GF-D8 (cell line): ENCODE measurements around the gene CDK12.
"Not testable (repeated sequence)": the region's sequence is repeated elsewhere in the genome, so short reads cannot be mapped to it uniquely, and the experiment has no call there.

Experiments used
- DNase-seq: peaks from one replicate; lab custom pipeline; 2025; lab: John Stamatoyannopoulos, UW

CDK12 gene

DNA sequence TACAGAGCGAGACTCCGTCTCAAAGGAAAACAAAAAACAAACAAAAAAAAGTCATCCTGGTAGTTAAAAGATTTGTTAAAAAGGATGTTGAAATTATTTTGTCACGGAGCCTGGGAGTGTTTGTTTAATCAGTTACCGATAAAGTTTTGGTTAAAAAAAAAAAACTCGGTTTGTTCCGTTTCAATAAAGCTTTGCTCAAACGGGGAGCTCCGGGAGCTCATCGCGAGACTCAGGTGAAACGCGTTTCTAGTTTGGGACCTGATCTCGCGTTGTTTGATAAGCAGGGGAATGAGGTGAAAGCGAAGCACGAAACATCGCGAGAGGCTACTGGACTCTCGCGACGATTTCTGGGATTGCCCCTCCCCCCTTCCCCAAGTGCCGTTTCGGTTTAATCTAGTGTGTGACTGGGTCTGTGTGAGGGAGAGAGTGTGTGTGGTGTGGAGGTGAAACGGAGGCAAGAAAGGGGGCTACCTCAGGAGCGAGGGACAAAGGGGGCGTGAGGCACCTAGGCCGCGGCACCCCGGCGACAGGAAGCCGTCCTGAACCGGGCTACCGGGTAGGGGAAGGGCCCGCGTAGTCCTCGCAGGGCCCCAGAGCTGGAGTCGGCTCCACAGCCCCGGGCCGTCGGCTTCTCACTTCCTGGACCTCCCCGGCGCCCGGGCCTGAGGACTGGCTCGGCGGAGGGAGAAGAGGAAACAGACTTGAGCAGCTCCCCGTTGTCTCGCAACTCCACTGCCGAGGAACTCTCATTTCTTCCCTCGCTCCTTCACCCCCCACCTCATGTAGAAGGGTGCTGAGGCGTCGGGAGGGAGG, at the start of gene CDK12:
Gene CDK12, plus strand, starts transcription at position 374 of the 813 bp plus-strand sequence. CDS start 586 bp downstream, outside the sequence.
- DNase-seq: peak; percentile 97

GRCh38 chr17:39416141-39416540, 45.1 kb upstream of the CDK12 start:
- no peak for DNase-seq

DNA sequence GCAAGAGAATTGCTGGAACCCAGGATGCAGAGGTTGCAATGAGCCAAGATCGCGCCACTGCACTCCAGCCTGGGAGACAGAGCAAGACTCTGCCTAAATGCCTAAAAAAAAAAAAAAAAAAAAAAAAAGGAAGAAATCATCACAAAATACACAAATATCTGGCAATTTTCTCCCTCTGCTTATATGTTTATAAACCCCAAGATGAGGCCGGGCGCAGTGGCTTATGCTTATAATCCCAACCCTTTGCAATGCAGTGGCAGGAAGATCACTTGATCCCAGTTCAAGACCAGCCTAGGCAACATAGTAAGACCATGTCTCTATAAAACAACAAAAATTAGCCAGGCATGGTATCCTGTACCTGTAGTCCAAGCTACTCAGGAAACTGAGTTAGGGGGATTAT, 31.7 kb upstream of the CDK12 start:
- DNase-seq: no peak

GRCh38 chr17:39439868-39440267, 21.4 kb upstream of the CDK12 start:
- DNase-seq: not testable (repeated sequence)

DNA sequence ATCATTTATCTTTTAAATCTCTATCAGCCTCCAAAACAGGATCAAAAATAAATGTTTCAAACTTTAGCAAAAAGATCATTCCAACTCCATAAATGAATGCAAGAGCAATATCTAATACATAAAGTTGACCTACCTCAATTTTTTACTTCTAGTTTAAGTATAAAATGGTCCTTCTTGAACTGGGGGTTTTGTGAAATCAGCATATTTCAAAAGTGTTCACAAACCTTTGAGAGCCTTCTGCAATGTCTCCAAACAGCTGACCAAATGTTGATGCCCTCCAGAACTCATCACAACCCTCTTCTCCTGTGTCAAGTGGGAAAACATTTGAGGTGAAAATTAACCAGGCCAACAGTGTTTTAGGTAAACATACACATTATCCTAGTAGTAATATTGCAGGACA, 18.0 kb upstream of the CDK12 start:
- DNase-seq: no peak

GRCh38 chr17:39447561-39447960, 13.7 kb upstream of the CDK12 start:
- no peak for DNase-seq

DNA sequence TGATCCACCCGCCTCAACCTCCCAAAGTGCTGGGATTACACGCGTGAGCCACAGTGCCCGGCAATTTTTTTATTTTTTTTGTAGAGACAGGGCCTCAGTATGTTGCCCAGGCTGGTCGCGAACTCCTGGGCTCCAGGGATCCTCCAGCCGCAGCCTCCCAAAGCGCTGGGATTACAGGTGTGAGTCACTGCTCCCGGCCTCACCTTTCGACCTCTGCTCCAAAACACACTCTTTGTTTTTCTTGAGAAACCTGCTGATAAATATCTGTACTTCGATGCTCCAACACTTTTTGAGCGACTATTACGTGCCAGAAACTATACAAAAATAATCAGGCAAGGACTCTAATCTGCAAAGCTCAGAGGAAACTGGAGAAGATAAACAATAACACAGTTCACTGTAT, 11.2 kb upstream of the CDK12 start:
- DNase-seq: no peak

DNA sequence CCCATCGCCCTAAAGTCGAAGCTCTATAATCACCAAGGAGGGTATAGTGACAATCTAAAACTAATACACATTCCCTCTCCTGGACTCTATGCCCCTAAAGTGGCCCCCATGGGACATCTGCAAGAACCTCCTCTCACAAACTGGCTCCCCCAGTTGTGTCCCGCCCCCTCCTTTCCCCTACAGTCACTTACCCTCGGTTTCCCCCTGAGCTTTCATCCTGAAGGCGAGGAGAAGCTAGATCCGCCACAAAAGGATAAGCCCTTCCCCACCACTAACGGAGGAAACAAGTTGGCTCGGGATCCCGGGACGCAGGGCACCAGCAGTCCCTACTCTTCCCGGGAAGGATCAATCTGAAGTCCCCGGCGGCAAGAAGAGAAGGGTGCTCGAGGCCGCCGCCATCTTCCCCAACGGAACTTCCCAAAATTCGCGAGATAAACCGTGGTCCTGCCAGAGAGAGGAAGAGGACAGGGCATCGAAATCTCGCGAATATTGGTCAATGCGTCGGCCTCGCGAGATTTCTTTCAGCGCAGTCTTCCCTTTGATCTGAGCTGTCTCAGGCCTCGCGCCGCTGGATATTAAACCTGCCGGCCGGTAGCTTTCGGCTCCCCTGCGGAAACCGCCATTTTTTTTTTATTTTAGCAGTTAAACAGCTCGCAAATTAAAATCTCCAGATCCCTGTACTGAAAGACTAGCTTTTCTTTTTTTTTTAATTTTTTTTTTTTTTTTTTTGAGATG, 10.3 kb upstream of the CDK12 start, which contains the start of gene MED1:
Gene MED1, minus strand, starts transcription at position 417 of the 735 bp plus-strand sequence. Its CDS starts 201 bp downstream, at position 216.
- peak; percentile 95 for DNase-seq

DNA sequence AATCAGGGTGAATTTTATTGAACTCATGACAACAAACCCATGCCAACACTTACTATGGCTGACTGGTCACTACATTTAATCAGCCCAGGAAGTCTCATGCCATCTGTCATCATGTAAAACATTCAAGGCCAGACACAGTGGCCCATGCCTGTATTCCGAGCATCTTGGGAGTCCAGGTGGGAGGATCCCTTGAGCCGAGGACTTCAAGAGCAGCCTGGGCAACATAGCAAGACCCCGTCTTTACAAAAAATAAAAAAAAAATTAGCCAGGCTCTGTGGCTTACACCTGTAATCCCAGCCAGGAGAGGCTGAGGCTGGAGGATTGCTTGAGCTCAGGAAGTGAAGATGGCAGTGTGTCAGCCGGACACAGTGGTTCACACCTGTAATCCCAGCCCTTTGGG, 5.4 kb upstream of the CDK12 start:
- no peak for DNase-seq

- no peak for DNase-seq
Observed at GRCh38 chr17:39461926-39462569, 762 bp downstream of the CDK12 start.

- no peak for DNase-seq
Observed at GRCh38 chr17:39462631-39463375, 1.5 kb downstream of the CDK12 start.

DNA sequence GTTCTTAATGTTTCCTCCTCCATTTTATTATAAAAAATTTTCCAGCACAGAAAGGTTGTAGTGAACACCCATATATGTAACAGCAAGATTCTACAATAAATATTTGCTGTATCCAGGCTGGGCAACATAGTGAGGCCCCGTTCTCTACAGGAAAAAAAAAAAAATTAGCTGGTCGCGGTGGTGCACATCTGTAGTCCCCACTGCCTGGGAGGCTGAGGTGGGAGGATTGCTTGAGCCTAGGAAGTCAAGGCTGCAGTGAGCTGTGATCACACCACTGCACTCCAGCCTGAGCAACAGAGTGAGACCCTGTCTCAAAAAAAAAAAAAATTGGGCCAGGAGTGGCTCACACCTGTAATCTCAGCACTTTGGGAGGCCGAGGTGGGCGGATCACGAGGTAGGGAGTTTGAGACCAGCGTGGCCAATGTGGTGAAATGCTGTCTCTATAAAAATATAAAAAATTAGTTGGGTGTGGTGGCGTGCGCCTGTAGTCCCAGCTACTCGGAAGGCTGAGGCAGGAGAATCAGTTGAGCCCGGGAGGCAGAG, 3.4 kb downstream of the CDK12 start:
- not testable (repeated sequence) for DNase-seq

- DNase-seq: not testable (repeated sequence)
Observed at GRCh38 chr17:39468610-39469009, 7.3 kb downstream of the CDK12 start.

DNA sequence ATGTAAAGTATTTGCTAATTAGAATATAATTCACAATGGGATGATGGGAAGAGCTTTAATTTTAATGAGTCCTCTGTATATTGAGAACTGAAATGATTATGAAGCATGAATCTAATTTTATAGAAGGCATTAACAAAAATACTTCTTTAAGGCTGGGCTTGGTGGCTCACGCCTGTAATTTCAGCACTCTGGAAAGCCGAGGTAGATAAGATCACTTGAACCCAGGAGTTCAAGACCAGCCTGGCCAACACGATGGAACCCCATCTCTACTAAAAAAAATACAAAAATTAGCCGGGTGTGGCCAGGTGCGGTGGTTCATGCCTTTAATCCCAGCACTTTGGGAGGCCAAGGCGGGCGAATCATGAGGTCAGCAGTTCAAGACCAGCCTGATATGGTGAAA, 12.0 kb downstream of the CDK12 start:
- no peak for DNase-seq

DNA sequence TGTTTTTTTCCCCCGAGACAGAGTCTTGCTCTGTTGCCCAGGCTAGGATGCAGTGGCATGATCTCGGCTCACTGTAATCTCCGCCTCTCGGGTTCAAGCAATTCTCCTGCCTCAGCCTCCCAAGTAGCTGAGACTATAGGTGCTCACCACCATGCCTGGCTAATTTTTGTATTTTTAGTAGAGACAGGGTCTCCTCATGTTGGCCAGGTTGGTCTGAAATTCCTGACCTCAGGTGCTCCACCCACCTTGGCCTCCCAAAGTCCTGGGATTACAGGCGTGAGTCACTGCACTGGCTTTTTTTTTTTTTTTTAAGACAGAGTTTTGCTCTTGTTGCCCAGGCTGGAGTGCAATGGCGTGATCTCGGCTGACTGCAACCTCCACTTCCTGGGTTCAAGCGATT, 18.3 kb downstream of the CDK12 start:
- DNase-seq: not testable (repeated sequence)

GRCh38 chr17:39483506-39483905, 22.2 kb downstream of the CDK12 start:
- DNase-seq: no peak

- DNase-seq: no peak
Observed at GRCh38 chr17:39484178-39484577, 22.9 kb downstream of the CDK12 start.

DNA sequence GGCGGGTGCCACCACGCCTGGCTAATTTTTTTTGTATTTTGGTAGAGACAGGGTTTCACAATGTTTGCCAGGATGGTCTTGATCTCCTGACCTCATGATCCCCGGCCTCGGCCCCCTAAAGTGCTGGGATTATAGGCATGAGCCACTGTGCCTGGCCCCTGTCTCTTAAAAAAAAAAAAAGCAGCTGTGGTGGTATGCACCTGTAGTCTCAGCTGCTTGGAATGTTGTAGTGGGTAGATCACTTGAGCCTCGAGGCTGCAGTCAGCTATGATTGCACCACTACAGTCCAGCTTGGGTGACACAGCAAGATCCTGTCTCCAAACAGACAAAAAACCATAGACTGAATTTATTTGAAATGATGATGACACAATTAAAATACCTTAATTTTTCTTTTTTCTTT, 24.3 kb downstream of the CDK12 start:
- peak; percentile 32 for DNase-seq

DNA sequence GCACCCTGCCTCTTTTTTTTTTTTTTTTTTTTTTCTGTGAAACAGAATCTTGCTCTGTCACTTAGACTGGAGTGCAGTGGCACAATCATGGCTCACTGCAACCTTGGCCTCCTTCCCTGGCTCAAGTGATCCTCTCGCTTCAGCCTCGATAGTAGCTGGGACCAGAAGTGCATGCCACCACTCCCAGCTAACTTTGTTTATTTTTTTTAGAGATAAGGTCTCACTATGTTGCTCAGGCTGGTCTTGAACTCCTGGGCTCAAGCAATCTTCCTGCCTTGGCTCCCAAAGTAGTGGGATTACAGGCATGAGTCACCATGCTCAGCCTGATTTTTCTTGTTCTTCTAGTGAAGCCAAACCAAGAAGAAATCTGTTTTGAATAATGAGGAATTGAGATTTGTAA, 25.0 kb downstream of the CDK12 start:
- no peak for DNase-seq

DNA sequence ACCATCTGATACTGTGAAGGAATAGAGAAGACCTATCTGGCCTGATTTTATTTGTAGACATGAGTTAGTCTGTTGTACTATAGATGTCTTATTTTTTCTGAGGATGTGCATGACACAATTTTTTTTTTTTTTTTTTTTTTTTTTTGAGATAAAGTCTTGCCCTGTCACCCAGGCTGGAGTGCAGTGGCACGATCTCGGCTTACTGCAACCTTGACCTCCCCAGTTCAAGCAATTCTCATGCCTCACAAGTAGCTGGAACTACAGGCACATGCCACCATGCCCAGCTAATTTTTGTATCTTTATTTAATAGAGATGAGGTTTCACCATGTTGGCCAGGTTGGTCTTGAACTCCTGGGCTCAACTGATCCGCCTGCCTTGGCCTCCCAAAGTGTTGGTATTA, 26.2 kb downstream of the CDK12 start:
- not testable (repeated sequence) for DNase-seq

DNA sequence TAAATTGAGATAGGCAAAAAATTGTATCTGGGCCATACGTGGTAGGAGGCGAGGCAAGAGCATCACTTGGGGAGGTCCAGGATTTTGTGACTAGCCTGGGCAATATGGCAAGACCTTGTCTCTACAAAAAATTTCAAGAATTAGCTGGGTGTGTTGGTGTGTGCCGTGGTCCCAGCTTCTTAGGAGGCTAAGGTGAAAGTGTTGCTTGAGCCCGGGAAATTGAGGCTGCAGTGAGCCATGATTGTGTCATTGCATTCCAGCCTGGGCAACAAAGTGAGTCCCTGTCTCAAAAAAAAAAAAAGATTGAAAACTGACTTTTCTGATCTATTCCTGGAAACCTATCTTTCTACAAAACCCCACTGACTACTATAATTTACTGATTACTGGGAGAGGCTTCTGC, 26.7 kb downstream of the CDK12 start:
- no peak for DNase-seq

GRCh38 chr17:39496921-39497320, 35.6 kb downstream of the CDK12 start:
- DNase-seq: not testable (repeated sequence)
